Uterus (tissue), 2 donors: Measurements from ENCODE around the gene NOL12.

ENCODE experiments used
- POLR2A ChIP-seq, 2 donors: fragments of 450-650 bp; IDR thresholded peaks; one replicate each; pipeline ENCODE4 v1.6.1; 2016; ENCODE audit warnings: antibody characterized with exemption in 2 of 2, mild to moderate bottlenecking in 1 of 2, moderate library complexity in 1 of 2
- TF ChIP-seq, protein P1 (sequence below), 4 experiments: fragments of 200-600 bp in 2 of 4; fragments of 450-650 bp in 2 of 4; sonication (generic) in 2 of 4; IDR thresholded peaks; one replicate each; pipeline ENCODE4 v1.5.1; 2016 to 2019; ENCODE audit warnings: antibody characterized with exemption in 4 of 4, mild to moderate bottlenecking in 2 of 4, moderate library complexity in 1 of 4

DNA sequence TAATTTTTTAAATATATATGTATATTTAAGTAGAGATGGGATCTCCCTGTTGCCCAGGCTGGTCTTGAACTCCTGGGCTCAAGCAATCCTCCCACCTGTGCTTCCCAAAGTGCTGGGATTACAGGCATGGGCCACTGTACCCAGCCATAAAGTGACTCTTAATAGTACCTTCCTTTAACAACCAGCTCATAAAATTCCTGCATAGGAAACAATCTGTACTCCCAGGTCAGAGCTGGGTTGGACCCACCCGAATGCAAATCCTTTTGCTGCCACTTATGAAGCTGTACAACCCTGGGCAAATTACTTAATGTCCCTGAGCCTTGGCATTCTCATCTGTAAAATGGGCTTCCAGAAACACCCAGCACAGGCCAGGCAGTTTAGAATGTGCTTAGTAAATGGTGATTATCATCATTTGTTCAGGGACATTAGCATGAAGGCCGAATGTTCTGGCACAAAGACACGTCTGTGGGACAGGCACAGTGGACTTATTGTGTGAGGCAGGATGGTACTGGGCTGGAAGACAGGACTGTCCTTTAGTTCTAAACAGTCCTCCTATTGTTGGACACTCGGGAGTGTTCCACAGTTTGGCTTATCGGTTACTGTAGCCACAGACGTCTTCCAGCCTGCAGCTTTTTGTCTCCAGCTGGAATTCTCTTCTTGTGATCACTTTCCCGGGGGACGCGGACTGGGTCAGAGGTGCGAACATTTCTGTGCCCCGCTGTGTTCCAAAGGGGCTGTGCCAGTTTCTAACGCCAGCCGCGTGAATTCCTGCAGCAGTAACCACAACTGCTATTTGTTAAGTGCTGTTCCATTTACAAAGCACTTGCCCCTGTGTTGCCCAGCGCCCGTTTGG lies 21.7 kb upstream of the NOL12 start:
- TF ChIP-seq, protein P1, sequence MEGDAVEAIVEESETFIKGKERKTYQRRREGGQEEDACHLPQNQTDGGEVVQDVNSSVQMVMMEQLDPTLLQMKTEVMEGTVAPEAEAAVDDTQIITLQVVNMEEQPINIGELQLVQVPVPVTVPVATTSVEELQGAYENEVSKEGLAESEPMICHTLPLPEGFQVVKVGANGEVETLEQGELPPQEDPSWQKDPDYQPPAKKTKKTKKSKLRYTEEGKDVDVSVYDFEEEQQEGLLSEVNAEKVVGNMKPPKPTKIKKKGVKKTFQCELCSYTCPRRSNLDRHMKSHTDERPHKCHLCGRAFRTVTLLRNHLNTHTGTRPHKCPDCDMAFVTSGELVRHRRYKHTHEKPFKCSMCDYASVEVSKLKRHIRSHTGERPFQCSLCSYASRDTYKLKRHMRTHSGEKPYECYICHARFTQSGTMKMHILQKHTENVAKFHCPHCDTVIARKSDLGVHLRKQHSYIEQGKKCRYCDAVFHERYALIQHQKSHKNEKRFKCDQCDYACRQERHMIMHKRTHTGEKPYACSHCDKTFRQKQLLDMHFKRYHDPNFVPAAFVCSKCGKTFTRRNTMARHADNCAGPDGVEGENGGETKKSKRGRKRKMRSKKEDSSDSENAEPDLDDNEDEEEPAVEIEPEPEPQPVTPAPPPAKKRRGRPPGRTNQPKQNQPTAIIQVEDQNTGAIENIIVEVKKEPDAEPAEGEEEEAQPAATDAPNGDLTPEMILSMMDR (IDR thresholded peaks at IDR 0.05), result no peak
- TF ChIP-seq POLR2A (IDR thresholded peaks at IDR 0.05), result no peak
